Activated gamma-delta T cell (primary cell): ENCODE measurements around the gene POLR1A.

ENCODE experiments used
- DNase-seq: peaks from one replicate; lab custom pipeline; 2025; lab: John Stamatoyannopoulos, UW

Gene POLR1A

GRCh38 chr2:86097114-86097896, 8.4 kb downstream of the POLR1A start:
- DNase-seq: no peak

- DNase-seq: no peak
Observed at GRCh38 chr2:86094229-86094628, 11.5 kb downstream of the POLR1A start.

DNA sequence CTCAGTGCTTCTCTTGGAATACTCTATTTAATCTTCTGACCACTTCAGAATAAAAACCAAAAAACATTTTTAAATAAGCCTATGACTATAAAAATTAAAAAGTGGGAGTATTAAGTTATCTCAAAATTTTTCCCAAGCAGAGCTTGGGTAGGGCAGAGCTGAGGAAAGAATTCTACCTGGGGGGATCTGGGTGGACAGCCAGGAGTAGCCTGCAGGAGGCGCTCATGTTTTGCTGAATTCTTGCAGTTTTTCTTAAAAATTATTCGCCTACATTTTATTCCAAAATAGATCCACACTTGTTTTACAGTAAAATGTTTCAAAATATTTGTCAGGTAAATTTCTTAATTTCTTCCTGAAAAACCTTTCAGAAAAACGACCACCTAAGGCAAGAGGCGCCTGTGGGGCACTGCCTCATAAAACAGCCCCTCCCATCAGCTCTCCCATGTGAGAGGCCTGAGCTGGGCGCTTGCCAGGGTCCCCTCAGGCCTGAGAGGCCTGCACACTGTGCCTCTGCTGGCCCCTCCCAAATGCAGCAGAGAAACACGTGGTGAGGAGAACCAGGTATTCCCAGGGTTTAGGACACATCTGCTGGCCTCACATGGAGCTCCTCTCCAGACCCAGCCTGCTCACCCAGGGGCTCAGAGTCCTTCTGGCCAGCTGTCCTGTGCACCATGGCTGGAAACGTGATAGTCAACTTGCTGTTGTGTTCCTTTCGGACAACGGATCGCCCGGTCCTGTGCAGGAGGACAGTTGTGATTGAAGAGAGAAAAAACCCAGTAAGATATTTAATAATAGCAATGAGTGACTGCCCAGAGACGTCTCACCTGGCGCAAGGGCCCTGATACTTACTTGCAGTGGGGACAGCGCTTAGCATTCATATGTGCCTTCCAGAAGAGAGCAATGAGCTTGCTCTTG, 17.5 kb downstream of the POLR1A start:
- DNase-seq: no peak

DNA sequence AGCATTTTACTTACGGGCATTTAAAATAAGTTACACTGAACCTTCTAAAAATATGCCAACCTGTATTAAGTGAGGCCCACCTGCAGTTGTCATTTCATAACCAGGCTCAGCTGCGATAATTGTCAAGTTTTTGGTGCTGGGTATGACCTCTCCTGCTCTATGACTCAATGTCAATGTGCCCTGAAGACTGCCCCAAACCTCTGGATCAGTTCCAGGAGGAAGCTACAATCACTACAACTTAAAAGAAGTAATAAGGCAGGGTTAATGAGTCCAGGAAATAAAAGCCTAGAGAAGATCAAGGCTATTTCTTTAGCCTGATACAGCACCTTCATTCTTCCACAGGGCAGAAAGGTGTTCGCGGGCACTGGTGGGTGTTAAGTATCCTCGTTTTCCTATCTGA, 22.9 kb downstream of the POLR1A start:
- no peak for DNase-seq

- DNase-seq: no peak
Observed at GRCh38 chr2:86081724-86082123, 24.0 kb downstream of the POLR1A start.

GRCh38 chr2:86079981-86080911, 25.4 kb downstream of the POLR1A start:
- peak; percentile 44 for DNase-seq

DNA sequence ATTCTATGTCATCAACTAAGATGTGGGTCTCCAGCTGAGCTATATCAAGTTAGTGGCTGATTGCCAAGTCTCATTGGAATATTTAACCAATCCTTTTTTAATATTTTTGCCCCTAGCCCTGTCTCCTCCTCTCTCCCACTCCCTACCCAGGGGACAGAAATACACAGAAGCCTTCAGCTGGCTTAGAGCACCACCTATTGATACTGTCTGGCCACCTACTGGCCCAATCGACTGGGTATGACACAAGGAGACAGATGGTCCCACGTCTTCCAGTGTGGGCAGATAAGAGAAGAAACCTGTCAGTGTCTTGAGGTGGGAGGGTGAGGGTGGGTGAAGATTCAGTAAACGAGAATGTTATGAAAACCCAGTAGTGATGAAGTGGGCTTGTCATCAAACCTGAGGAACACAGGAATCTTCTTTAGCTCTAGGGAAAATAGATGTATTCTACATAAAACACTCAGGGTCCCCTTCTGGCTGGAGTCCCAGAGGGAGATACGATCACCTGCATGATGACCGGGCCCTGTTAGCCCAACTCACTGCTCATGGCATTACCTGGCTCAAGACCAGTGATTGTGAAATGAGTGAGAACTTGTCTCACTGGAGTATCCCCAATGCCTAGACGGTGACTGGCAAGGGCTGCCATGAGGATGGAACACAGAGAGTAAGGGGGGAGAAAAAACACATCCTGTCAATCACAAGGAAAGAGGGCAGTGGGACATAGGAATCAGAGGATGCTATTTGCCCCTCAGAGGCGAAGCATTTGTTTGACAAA, 26.7 kb downstream of the POLR1A start:
- DNase-seq: no peak

DNA sequence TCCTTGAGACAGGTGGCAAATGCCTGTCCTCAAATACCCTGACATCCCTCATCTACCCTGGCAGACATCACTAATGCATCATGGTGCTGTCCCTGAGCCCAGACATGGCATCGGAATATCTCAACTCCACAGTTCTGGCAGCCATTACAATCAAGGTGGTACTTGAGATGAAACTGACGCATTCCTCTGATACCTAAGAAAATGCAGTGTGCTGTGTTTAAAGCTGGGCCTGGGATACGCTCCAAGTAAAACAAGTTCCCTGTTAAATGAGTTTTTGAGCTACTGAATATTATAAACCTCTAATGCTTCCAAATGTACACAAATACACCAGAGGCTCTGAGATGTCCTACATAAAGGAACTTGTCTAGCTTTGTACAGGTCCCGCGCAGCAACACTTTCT, 29.8 kb downstream of the POLR1A start:
- DNase-seq: no peak

GRCh38 chr2:86074811-86075210, 30.9 kb downstream of the POLR1A start:
- DNase-seq: no peak

DNA sequence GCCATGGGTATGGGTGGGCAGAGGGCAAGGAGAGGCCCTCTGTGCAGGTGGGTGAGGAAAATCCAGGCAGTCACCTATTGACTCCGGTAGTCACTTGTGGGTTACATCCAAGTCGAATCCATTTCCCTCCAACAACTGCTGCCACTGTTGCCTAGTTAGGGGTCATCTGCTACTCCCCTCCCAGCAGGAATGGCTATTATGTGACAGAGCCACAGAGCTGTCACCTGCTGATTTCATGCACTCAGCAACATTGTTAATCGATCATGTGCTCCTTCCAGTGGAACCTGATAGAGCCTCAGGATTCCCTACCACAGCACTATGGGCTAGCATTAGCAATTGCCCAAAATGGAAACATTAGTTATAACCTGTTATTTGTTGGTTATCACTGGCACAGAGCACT, 31.4 kb downstream of the POLR1A start:
- no peak for DNase-seq

GRCh38 chr2:86073225-86073624, 32.5 kb downstream of the POLR1A start:
- no peak for DNase-seq

DNA sequence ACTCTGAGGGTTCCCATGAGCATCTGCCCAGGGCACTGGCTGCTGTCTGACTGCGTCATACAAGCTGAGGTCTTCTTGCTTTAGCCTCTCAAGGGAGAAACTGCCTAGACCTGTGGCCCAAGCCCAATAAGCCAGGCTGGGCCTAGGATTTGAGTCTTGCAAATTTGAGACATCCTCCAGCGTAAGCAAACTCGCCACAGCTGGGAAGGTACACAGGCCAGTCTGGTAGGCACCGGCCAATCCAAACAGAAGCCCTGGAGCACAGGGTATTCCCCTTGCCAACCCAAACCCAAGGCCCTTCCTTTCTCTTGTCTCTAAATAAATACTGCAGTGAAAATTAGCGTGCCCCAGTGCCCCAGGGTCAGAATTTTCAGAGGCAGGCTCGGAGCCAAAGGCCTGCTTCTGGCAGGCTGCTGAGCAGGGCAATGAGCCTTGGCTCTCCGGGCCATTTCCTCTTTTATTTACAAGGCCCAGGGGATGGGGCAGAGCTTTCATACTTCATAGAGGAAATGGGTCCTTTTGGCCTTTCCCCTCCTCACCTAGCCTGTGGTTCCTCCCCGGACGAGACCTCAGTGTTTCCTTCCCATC, 33.3 kb downstream of the POLR1A start:
- no peak for DNase-seq

DNA sequence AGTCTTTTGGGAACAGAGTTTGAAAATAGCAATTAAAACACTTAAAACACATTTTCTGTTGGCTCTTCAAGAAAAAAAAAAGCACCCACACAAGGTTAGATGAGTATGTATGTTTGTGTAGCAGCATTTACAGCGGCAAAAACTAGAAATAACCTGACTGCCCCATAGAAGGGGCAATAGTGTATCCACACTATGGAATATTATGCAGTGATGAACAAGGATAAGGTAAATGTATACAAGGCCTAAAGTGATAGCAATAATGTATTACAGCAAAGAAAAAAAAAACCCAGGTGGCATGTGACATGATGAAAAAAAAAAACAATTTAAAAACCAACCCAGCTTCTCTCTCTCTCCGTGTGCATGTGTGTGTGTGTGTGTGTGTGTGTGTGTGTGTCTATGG, 34.8 kb downstream of the POLR1A start:
- no peak for DNase-seq

- no peak for DNase-seq
Observed at GRCh38 chr2:86069783-86070339, 35.8 kb downstream of the POLR1A start.

- DNase-seq: no peak
Observed at GRCh38 chr2:86069091-86069685, 36.5 kb downstream of the POLR1A start.

GRCh38 chr2:86068648-86069047, 37.0 kb downstream of the POLR1A start:
- DNase-seq: no peak

DNA sequence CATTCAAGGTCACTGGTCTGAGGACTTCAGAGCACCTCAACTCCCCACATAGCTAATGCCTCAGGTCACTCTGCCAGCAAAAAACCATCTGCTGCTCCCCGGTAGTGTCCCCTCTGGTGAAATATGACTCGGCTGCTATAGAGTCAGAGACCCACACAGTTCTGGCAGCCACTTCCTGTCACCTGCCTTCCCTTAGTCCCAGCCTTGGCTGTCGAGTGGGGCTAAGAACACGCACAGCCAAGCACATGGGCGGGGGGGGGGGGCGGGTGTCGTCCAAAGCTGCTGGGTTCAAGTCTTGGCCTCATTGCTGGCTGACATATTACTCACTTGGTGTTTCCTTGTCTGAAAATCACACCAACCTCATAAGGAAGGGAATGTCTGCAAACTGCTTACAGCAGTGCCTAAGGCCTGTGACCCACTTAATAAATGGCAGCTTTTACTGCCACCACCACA, 37.5 kb downstream of the POLR1A start:
- DNase-seq: no peak

GRCh38 chr2:86066915-86067314, 38.8 kb downstream of the POLR1A start:
- no peak for DNase-seq

- DNase-seq: no peak
Observed at GRCh38 chr2:86066007-86066578, 39.6 kb downstream of the POLR1A start.

GRCh38 chr2:86065512-86065911, 40.2 kb downstream of the POLR1A start:
- DNase-seq: no peak
